RKO (cell line): Measurements from ENCODE around the gene PTPN13.
"Not testable (repeated sequence)": the region's sequence is repeated elsewhere in the genome, so short reads cannot be mapped to it uniquely, and the experiment has no call there.

Experiments
- DNase-seq: peaks from one replicate; pipeline ENCODE4 v3.0.0-alpha.2; 2016; ENCODE audit warnings: low spot score

The PTPN13 gene

DNA sequence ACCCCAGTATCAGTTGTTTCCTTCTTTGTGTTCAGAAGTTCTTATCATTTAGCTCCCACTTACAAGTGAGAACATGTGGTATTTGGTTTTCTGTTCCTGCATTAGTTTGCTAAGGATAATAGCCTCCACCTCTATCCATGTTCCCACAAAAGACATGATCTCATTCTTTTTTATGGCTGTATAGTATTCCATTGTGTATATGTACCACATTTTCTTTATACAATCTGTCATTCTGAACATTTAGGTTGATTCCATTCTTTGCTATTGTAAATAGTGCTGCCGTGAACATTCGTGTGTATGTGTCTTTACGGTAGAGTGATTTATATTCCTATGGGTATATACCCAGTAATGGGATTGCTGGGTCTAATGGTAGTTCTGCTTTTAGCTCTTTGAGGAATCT is 125.0 kb downstream of the PTPN13 start:
- DNase-seq: not testable (repeated sequence)

DNA sequence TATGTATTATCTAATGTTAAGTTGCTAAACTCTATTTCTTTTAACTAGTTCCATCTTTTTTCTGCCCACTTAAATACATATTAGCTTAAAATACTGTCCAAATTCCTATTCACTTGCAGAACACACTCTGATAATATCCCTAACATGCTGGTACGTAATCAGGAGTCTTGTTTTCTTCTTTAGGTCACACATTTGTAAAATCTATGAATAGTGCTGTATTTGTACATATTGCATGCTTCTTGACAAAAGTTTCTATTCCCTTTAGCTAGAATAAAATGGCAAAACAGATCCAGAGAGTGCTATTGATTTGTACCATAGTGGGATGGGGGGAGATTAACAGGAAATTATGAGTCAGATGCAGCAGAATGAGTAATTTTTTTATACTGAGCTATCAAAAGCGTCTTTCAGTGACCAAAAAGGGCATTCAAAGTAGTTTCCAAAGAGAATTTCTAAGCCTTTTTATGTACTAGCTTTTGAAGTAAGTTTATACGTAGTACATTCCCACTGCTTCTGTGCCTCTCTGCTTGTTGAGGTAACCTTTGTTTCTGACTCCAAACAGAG is 126.5 kb downstream of the PTPN13 start:
- no peak for DNase-seq

DNA sequence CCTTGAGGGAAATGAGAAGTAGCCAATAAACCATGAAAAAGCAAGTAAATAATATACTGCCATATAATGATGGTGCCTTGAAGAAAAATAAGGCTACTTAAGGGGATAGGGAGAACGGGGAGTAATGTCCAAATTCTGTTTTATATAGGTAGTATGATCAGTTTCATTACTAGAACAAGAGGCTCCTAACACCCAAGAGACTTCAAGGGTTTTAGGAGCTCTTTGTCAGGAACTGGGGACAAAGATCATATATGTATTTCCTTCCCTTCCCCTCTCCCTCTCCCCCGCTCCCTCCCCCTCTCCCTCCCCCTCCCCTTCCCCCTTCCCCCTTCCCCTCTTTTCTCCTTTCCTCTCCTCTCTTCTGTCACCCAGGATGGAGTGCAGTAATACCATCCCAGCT is 127.3 kb downstream of the PTPN13 start:
- no peak for DNase-seq

DNA sequence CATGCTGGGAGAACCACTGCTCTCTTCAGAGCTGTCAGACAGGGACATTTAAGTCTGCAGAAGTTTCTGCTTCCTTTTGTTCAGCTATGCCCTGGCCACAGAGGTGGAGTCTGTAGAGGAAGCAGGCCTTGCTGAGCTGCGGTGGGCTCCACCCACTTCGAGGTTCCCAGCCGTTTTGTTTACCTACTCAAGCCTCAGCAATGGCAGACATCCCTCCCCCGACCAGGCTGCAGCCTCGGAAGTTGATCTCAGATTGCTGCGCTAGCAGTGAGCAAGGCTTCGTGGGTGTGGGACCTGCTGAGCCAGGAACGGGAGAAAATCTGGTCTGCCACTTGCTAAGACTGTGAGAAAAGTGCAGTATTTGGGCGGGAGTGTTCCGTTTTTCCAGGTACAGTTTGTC is 136.2 kb downstream of the PTPN13 start:
- DNase-seq: no peak

DNA sequence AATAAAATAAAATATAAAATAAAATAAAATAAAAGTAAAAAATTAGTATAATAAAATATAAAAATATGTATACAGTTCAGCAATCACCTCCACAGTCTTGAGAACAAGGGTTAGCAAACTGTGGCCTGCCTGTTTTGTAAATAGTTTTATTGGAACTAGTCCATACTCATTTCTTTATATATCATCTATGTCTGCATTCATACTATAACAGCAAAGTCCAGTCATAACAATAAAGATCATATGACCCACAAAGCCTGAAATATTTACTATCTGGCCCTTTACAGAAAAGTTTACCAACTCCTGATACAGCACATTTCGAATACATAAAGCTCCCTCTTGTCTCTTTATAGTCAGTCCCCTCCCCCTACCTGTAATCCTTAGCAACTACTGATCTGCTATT is 143.1 kb downstream of the PTPN13 start:
- no peak for DNase-seq

DNA sequence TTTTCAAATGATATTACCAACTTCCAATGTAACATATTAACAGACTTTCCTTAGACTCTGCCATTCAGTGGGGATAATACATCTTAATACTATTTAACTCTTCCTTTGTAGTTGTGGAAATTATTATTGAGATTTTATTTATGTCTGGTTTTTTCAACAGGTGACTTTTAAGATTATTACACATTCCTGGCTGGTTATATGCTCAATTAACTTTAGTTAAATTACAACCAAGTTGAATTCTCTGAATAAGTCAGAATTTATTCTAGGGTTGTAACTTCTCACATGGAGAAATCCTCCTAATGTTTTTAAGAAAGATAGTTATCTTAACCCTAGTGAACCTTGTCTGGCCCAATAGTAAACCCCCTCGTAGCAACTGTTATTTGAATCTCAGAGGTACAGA is 147.7 kb downstream of the PTPN13 start:
- no peak for DNase-seq

DNA sequence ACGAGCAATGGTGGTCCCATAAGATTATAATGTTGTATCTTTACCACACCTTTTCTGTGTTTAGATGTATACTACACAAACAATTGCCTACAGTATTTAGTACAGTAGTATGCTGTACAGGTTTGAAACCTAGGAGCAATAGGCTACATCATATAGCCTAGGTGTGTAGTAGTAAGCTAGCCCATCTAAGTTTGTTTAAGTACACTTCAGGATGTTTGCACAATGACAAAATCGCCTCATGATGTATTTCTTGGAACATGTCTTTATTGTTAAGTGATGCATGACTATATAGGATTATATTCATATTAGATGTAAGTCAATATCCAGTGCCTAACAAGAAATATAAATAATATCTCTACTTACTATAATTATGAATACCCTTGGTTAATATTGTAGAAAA is 150.5 kb downstream of the PTPN13 start:
- DNase-seq: no peak

DNA sequence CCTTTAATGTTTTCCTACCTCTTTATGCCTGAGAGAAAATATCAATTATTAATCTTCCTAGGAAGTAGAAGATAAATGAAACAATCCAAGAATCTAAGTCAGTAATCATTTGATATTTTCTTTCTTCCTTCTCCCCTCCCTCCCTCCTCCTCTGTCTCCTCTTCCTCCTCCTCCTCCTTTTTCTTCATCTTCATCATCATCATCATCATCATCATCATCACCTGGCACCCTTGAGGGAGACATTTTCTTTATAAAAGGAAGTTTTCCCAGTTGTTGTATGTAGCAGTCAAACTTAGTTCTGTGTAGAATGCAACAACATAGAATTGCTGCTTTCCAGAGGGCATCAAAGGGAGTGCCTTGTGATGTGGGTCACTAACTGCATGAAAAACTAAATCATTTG is 155.0 kb downstream of the PTPN13 start:
- no peak for DNase-seq

DNA sequence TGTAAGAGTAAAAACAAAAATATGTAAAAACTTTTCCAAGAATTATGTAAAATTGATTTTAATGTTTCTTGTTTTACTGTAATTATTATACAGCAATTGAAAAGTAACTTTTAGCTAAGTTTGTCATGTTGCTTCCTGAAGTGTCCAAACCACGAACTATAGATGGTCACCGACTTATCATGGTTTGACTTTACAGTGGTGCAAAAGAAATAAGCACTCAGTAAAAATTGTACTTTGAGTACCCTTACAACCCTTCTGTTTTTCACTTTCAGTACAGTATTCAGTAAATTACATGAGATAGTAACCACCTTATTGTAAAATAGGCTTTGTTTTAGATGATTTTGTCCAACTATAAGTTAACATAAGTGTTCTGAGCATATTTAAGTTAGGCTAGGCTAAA is 161.3 kb downstream of the PTPN13 start:
- no peak for DNase-seq

DNA sequence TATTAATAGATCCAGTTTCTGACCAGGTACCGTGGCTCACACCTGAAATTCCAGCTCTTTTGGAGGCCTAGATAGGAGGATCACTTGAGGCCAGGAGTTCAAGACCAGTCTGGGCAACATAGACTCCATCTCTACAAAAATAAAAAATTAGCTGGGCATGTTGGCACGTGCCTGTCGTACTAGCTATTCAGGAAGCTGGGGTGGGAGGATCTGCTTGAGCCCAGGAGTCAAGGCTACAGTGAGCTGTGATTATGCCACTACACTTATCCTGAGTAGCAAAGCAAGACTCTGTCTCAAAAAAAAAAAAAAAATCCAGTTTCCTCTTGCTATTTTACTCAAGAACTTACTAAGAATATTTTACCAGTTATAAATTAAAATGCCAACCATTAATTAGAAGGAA is 163.4 kb downstream of the PTPN13 start:
- no peak for DNase-seq

DNA sequence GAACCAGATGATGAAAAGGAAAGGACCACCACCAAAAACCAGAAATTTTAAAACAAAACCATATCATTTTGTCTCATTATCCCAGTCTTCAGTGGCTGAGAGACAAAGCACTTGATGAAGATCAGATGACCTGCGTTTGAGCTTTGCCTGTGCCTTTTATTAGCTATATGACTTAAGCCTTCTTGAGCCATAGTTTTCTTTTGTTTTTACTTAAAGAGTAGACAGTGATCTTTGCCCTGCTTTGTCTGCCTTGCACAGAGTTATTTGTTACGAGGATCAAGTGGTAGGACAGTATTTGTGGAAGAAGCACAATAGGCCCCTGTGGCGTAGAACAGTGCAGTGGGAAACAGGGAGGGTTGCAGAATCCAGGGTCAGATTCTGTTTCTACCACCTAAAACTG is 165.2 kb downstream of the PTPN13 start:
- DNase-seq: no peak

DNA sequence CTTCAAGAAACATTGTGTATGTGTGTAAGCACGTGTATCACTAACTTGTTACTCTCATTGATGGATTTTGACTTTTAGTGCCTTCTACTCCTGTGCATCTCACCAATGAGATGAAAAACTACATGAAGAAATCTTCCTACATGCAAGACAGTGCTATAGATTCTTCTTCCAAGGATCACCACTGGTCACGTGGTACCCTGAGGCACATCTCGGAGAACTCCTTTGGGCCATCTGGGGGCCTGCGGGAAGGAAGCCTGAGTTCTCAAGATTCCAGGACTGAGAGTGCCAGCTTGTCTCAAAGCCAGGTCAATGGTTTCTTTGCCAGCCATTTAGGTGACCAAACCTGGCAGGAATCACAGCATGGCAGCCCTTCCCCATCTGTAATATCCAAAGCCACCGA is 168.5 kb downstream of the PTPN13 start:
- no peak for DNase-seq

DNA sequence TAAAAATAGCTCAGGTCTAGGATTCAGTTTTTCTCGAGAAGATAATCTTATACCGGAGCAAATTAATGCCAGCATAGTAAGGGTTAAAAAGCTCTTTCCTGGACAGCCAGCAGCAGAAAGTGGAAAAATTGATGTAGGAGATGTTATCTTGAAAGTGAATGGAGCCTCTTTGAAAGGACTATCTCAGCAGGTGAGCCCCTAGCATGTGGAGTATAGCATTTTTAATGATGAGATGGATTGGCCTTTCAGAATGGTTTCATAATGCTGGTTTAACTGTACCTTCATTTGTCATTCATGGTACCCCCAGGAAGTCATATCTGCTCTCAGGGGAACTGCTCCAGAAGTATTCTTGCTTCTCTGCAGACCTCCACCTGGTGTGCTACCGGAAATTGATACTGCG is 175.7 kb downstream of the PTPN13 start:
- no peak for DNase-seq

DNA sequence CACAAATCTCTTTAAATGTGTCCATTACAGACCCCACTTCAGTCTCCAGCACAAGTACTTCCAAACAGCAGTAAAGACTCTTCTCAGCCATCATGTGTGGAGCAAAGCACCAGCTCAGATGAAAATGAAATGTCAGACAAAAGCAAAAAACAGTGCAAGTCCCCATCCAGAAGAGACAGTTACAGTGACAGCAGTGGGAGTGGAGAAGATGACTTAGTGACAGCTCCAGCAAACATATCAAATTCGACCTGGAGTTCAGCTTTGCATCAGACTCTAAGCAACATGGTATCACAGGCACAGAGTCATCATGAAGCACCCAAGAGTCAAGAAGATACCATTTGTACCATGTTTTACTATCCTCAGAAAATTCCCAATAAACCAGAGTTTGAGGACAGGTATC is 177.0 kb downstream of the PTPN13 start:
- DNase-seq: no peak

DNA sequence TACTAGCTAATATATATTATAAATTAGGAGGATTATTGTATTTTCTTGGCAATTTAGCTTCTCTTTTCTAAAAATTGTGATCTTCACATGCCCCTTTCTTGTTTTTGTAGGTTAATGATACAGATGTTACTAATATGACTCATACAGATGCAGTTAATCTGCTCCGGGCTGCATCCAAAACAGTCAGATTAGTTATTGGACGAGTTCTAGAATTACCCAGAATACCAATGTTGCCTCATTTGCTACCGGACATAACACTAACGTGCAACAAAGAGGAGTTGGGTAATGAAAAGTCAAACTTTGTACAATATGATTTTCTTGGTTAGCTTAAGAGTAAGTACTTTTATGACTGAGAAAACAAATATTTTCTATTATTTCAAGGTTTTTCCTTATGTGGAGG is 180.9 kb downstream of the PTPN13 start:
- no peak for DNase-seq

DNA sequence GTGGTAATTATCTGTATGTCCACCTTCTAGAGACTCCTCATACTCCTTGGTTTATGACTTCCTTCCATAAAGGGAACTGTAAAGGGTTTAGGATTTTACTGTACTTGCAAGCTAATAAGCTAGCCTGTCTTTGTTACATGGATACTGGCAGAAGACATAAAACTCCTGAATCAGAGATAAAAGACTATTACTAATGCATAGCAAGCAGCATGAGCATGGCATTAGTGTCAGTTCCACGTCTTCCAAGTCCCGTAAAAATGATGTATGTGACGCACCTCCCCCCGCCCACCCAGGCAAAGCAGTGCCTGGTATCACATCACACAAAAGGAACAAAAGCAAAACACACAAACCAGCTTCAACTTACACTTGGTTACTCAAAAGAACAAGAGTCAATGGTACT is 184.1 kb downstream of the PTPN13 start:
- peak; percentile 5 for DNase-seq

DNA sequence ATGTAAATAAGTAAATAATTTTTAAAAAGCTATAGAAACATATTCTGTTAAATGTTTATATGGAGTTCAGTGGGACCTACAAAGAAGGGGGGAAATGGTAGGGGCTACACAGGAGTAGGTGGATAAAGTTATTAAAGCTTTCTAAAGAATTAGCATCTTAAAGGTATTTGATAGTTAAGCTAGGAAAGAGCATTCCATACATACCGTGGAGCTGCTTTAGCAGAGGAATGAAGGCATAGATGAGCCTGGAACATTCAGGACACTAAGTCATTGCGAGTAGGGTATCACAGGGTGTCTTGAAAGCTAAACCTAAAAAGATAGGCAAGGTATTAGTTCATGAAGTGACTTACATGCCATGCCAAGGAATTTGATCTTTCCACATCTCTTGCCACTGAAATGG is 194.7 kb downstream of the PTPN13 start:
- no peak for DNase-seq

DNA sequence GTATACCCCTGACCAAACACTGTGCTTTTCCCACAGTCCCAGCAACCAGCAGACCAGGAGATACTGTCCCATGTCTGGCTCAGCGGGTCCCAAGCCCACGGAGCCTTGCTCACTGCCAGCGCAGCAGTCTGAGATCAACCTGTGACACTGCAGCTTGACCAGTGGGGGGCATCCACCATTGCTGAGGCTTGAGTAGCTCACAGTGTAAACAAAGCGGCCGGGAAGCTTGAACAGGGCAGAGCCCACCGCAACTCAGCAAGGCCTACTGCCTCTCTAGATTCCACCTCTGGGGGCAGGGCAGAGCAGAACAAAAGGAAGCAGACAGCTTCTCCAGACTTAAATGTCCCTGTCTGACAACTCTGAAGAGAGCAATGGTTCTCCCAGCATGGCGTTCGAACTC is 197.0 kb downstream of the PTPN13 start:
- no peak for DNase-seq

DNA sequence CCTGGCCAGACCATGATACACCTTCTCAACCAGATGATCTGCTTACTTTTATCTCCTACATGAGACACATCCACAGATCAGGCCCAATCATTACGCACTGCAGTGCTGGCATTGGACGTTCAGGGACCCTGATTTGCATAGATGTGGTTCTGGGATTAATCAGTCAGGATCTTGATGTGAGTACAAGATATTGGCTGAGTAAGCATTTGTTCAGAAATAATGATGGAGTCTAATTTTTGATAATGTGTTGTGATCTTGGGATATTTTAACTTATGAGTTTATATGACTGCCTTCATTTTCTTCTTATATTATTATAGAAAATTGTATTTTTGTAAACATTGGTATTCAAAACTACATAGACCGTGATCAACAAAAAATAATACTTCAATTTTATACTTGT is 215.7 kb downstream of the PTPN13 start:
- no peak for DNase-seq

DNA sequence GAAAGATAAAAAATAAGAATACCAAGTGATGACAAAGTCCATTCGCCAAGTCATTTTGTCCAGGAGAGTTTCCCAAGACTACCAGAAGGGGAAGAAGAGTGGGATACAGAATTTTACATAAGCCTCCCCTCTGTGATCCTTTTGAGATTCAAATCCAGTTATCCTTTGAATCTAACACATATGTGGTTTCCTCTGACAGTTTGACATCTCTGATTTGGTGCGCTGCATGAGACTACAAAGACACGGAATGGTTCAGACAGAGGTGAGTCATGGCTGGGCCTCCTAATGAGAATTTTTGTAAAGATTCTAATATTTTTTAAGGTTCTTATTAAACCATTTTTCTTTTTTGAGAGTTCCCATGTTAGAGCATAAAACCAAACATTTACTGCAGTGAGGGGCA is 216.7 kb downstream of the PTPN13 start:
- no peak for DNase-seq

DNA sequence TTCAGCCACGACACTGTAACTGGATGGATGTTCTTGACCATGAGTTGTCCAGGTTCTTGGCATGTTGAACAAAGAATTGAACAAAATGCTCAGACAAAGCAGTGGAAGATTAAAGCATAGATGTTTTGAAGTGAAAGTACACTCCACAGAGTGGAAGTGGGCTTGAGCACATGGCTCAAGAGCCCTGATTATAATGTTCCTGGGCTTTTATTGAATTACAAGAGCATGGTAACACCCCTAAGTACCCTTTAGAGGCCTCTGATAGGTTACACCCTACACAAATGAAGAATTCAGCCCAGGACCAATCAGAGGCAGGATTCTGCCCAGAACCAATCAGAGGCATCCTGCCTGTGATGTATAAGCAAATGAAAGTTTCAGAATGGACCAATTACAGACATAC is 221.5 kb downstream of the PTPN13 start:
- DNase-seq: no peak

DNA sequence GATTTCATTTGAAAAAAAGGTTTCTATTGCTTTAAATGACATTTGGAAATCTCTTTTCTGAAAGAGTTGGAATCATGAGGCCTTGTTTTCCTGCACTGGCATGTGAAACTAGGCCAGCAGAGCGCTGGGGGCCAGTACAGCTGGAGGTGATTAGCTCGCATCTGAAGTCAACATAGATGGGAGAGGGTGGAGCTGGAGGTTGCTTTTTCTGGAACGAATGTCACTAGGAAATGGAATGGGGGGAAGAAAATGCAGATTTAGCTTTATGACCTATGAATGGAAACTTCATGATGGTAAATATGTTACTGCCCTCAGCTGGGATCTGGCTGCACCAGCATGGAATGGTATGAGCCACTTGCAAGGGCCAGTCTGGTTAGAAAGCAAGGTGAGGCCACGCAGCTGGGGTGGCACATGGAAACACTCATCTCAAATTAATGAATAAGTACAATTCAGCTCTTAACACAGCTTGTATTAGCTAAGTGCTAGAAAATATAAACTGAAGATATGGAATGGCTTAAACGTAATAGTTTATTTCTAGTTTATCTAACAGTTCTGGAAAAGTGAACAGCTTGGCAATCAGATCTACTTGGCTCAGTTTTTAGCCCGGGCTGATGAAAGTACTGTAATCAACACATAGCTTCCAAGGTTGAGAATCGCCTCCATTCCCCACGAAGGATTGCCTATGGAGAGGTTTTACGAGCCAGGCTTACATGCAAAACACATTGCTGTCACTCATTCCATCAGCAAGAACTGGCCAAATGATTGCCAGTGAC is 222.6 kb downstream of the PTPN13 start:
- no peak for DNase-seq

DNA sequence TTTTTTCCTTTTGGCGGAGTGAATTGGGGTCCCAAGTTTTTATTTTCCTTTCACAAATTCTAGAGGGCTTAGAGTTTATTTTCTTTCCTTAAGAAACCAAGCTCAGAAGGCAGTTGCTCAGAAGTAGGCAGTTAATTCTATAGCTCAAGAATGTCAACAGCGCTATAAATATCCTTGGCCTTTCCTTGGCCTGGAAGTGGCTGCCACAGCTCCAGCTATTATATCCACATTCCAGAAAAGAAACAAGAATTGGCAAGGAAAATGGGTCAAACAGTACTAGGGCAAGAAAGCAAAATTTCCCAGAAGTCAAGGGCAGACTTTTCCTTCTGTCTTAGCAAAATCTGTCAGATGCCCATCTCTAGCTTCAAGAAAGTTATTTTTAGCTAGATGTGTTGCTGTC is 224.1 kb downstream of the PTPN13 start:
- no peak for DNase-seq

DNA sequence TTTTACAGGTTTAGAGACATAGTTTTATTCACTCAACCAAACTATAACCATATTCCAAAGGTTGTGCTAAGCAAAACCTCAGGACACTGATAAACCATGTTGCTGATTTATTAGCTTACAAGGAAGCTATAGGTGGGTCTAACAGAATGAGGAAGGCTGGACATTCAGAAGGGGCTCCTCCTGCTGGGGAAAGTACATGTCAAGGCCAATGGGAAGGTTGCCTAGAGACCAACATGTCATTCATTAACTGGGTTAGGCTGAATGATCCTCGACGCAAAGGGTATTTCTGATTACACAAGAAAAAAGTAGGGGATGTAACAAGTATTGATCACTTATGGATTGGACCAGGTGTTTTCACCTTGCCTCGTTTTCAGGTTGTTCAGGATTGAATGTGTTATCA is 224.7 kb downstream of the PTPN13 start:
- no peak for DNase-seq
